CD4-positive, alpha-beta T cell treated with Interleukin-15 for 1 hour (primary cell): ENCODE results near the gene MAPKAP1.
"Not testable (repeated sequence)": the region's sequence is repeated elsewhere in the genome, so short reads cannot be mapped to it uniquely, and the experiment has no call there.

Experiments
- DNase-seq: peaks from one replicate; pipeline ENCODE4 v3.0.0-alpha.2; 2020

Gene MAPKAP1

DNA sequence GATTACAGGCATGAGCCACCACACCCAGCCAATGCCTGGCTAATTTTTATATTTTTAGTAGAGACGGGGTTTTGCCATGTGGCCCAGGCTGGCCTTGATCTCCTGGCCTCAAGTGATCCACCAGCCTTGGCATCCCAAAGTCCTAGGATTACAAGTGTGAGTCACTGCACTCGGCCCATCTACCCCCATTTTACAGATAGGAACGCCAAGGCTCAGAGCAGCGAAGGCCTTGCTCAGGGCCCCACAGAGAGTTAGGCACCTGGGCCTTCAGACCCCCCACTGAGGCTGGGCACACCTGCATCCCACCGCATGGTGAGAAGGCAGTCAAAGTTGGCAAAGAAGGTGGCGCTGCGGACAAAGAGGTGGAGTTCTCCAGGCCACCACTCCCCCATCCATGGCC, 302.3 kb downstream of the MAPKAP1 start:
- DNase-seq = no peak

DNA sequence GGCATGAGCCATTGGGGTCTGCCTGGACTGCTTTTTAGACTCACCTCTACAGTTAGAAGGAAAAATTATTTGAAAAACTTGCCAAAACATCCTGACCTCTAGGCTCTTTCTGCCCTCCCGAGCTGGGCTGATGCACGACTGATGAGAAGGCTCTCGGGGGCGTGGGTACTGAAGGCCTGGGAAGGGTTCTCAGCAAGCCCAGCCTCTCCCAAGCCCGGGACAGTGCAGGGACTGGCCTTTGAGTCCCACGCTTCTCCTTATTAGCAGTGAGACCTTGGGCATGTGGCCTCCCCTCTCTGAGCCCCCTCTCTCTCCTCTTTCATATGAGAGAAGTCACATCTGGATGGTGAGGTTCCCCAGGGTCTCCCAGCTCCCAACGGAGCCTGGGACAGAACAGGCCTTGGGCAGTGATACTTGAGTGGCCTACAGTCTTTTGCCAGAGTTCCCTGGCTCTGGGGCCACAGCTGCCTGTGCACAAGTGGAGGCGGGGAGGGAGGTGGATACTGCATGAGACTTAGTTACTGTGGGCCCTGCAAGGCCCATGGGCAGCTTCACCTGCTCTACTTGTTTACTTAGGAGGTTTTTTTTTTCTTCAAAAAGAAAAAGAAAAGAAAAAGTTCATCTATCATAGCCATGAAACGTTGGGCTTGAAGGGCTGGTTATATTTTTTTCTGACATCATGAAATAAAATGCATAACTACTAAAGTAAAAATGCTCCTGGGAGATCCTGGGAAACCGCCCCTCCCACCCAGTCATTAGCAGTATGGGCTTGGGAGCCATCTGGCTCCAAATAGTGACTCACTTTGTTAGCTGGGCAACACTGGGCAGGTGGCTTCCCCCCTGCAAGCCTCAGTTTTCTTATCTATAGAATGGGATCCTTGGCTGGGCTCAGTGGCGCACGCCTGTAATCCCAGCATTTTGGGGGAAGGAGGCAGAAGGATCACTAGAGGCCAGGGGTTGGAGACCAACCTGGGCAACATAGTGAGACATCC, 306.0 kb downstream of the MAPKAP1 start:
- DNase-seq = no peak

DNA sequence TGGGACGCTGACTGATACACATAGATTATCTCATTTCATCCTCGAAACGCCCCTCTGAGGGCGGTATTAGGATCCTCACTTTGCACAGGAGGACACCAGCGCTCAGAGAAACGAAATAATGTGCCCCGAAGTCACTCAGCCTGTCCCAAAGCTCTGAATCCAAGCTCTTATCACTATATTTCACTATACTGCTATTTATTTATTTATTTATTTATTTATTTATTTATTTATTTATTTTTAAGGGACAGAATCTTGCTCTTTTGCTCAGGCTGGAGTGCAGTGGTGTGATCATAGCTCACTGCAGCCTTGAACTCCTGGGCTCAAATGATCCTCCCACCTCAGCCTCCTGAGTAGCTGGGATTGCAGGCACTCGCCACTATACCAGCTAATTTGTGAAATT, 306.8 kb downstream of the MAPKAP1 start:
- DNase-seq = not testable (repeated sequence)

DNA sequence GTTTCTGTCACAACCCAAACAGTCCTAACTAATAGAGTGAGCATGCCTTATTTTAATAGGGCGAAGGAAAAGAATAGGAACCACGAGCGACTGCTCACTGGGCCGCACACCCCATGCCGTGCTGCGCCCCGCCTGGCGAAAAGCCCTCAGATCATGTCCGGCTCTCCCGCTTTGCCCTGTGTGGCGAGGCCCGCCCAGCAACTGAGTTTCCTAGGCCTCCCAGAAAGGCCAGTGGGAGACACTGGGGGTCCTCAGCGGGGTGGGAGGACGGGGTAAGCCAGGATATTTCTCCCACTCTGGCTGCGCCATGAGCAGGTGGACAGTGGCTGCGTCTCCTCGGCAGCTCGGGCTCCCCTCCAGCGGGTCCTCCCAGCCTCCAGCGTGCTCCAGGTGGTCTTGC, 307.3 kb downstream of the MAPKAP1 start:
- no peak for DNase-seq

DNA sequence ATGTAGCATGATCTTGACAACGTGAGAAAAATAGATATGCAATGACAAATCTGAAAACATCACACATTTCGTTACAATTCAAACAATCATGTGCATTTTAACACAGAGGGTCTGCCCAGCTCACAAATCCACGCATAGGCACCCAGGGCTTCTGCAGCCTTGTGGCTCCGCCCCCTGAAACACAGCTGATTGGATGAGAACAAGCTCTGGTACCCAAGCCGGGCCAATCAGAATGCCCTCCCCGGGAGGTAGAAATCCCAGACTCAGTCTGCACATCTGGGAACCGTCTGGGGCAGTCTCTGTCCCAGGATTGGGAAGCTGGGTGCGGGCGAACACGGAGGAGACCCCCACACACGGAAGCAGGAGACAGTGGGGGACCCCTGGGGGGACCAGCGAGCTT, 307.8 kb downstream of the MAPKAP1 start:
- no peak for DNase-seq

DNA sequence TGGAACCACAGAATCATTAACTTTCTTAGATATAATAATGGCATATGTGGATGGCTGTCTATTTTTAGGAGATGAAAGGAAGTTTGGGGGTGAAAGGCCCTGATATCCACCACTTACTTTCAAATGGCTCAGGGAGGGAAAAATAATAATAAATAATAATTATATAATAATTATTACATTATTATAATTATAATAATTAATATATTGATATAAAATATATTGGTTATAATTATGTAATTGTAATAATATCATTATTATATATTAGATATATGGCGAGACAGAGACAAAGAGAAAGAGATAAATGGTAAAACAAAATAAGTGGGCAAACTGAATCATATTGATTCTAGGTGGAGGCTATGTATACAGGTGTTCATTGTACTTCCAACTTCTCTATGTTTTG, 308.8 kb downstream of the MAPKAP1 start:
- no peak for DNase-seq

DNA sequence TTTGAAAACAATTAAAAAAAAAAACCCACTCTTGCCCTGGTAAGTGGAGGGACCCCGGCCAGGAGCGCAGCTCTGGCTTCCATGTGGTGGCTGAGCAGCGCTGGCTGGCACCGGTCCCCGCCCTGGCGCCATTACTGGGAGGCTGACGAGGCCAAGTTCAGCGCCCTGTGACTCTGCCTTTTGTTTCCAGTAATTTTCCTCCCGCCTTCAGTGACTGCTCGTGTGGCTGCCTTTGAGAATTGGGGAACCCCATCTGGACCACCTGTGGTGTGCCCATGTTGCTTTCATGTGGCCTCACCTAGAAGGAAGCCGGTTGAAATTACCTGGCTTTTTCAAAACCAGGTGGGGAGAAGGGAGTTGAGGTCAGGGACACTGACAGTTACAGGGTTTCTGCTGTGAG, 309.3 kb downstream of the MAPKAP1 start:
- DNase-seq = no peak

DNA sequence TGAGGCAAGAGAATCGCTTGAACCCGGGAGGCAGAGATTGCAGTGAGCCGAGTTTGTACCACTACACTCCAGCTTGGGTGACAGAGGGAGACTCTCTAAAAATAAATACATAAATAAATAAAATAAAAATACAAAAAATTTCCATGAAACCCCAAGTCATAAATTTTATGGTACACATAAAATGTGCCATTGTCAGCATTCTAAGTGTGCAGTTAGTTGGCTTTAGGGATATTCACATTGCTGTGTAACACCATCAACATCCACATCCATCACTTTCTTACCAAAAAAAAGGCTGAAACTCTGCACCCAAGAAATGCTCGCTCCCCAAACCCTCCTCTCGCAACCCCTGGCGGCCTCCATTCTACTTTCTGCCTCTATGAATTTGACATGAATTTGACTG, 310.2 kb downstream of the MAPKAP1 start:
- no peak for DNase-seq

DNA sequence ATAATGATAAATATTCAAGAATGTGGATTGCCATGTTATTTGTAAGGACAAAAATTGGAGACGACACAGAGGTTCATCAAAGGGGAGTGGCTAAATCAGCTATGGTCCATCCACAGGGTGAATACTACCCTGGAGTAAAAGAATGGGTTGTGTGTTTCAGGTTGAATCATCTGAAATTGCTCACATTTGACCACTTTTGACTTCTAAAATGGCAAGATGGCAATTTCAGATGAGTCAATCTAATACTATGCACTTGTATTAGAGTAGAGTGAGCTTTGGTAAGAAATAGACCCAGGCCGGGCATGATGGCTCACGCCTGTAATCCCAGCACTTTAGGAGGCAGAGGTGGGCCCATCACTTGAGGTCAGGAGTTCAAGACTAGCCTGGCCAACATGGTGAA, 313.6 kb downstream of the MAPKAP1 start:
- no peak for DNase-seq

DNA sequence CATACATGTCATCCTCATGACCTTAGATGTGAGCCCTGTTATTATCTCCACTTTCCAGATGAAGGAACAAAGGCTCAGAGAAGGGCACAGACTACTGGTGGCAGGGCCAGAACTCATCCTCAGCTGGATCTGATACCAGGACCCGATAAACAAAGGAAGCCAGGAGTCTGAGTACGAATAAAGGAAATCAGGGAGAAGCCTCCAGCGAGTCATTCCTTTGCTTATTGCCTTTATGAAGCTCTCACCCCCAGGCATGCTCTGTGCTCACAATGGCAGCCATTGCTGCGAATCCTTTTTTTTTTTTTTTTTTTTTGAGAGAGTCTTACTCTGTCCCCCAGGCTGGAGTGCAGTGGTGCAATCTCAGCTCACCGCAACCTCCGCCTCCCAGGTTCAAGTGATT, 315.3 kb downstream of the MAPKAP1 start:
- no peak for DNase-seq

DNA sequence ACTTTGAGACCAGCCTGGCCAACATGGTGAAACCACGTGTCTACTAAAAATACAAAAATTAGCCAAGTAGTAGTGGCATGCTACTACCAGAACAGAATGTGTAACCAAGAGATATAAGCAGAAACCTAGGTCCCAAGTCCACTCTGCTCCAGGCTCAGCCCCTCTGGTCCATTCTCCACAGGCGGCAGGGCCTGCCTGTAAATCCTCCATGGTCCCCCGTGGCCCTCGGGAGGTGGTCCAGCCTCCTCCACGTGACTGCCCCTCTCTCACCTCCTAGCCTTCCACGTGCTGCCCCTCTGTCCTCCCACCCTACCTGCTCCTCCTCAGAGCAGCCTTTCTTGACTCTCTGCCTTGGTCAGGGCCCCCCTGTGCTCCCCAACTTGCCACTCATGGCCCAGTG, 318.0 kb downstream of the MAPKAP1 start:
- no peak for DNase-seq

DNA sequence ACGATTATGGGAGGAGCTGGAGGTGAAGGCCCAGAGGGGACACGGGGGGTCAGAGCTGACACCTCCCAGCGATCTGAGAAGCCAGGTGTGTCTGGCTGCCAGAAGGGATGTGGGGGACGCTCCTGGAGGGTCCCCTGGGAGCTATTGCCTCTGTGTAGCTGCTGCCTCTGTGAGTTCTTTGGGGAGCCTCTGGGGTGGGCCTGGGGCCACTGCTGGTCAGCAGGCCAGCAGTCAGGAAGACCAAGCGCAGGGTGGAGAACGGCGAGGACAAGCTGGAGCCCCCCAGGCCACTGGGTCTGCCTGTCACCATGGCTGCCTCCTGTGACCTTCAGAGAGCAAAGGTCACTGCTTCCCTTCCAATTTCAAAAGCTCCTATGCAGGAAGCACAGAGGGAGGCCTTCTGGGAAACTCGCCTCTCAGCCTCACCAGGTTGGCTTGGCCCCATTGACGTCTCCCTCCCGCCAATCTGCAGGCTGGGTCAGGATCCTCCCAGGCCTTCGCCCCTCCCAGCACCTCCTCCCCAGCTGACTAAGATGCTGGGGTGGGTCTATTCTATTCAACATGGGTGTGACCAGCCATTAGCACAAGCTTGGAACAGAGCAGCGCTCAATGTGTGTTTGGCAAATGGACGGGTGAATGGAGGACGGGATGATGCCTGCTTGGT, 319.0 kb downstream of the MAPKAP1 start:
- DNase-seq = no peak
